ENCODE data around the gene NRP2.

- no peak for TF ChIP-seq POLR2AphosphoS5 (IDR thresholded peaks at IDR 0.05)
- TF ChIP-seq CTCF (IDR thresholded peaks at IDR 0.05): no peak
Measured at GRCh38 chr2:205640716-205641115, 41.6 kb upstream of the NRP2 start.

Measured in prostate gland (tissue), 2 donors.